Endodermal cell (in vitro differentiated cells): ENCODE results near the gene STAC2. TPM values are rescaled to one million over a fixed set of nuclear protein-coding genes. Genes with fewer than 3 reads are reported as not detected.
A peak's percentile ranks its signal among the peaks of the same experiment; 100 is the strongest.

ENCODE experiments used
- DNase-seq: peaks from one replicate; pipeline ENCODE4 v3.0.0-alpha.2; 2017
- H3K27ac ChIP-seq: 2 replicates; pipeline ENCODE4 v1.5.1; 2013; ENCODE audit warnings: mild to moderate bottlenecking, low read depth, low read length, moderate library complexity
- H3K27me3 ChIP-seq: 2 replicates; pipeline ENCODE4 v1.6.1; 2013; ENCODE audit warnings: mild to moderate bottlenecking, low read length, moderate library complexity; ENCODE audit not compliant: insufficient read depth, control insufficient read depth, poor library complexity, severe bottlenecking
- H3K36me3 ChIP-seq: 2 replicates; pipeline ENCODE4 v1.7.0; 2013; ENCODE audit warnings: mild to moderate bottlenecking, low read length, moderate library complexity; ENCODE audit not compliant: control insufficient read depth, insufficient read depth
- H3K4me1 ChIP-seq: one replicate; pipeline ENCODE4 v1.7.0; 2013; ENCODE audit warnings: low read length; ENCODE audit not compliant: control insufficient read depth, insufficient read depth
- H3K4me3 ChIP-seq: 2 replicates; pipeline ENCODE4 v1.5.1; 2013; ENCODE audit warnings: mild to moderate bottlenecking, low read length, moderate library complexity
- H3K9ac ChIP-seq: 2 replicates; pipeline ENCODE4 v1.6.1; 2013; ENCODE audit warnings: mild to moderate bottlenecking, low read length, moderate library complexity; ENCODE audit not compliant: poor library complexity, severe bottlenecking; ENCODE audit errors: extremely low read depth
- H3K9me3 ChIP-seq: 2 replicates; pipeline ENCODE4 v1.6.1; 2013; ENCODE audit warnings: mild to moderate bottlenecking, low read length, moderate library complexity; ENCODE audit not compliant: control insufficient read depth
- H3K27ac Mint-ChIP-seq: 2 replicates; pipeline ENCODE4 v1.8.0; 2020; ENCODE audit warnings: mixed read lengths
- H3K27me3 Mint-ChIP-seq: 2 replicates; pipeline ENCODE4 v1.8.0; 2021; ENCODE audit warnings: mild to moderate bottlenecking, mixed read lengths; ENCODE audit not compliant: insufficient read depth
- H3K36me3 Mint-ChIP-seq: 2 replicates; pipeline ENCODE4 v1.8.0; 2020; ENCODE audit warnings: low read depth, mixed read lengths
- H3K4me1 Mint-ChIP-seq: 2 replicates; pipeline ENCODE4 v1.8.0; 2020; ENCODE audit warnings: mixed read lengths
- H3K4me3 Mint-ChIP-seq: 2 replicates; pipeline ENCODE4 v1.8.0; 2020; ENCODE audit warnings: mild to moderate bottlenecking, moderate library complexity, mixed read lengths
- H3K9me3 Mint-ChIP-seq: 2 replicates; pipeline ENCODE4 v1.8.0; 2020; ENCODE audit warnings: mild to moderate bottlenecking, mixed read lengths
- CTCF ChIP-seq: fragments of 200-600 bp; sonication (generic); conservative IDR thresholded peaks from 2 replicates; pipeline ENCODE4 v1.5.0; 2021; ENCODE audit warnings: antibody characterized with exemption, mild to moderate bottlenecking
- WGBS, 2 experiments: methylation state at CpG; one replicate each; pipeline versions ENCODE4 v1.1.5 to v1.1.7; 2013; ENCODE audit warnings: missing lambda C conversion rate in 2 of 2, mixed read lengths in 1 of 2; ENCODE audit not compliant: insufficient coverage in 1 of 2, insufficient read length in 1 of 2; 5-methylcytosine and 5-hydroxymethylcytosine counted together
- total RNA-seq, 2 donors: library from RNA; stranded (reverse); fragmentation: NEBNext Ultra II Directional in 1 of 2; extraction: Animal tissue kit (Norgen Biotek cat#: 25700) in 1 of 2; gene quantifications; 2 replicates in 1 of 2; 3 replicates in 1 of 2; pipeline ENCODE4 v1.2.1, GENCODE V29; 2021

STAC2 gene
- total RNA-seq, 2 donors from 2014 or later, result 0.35 to 0.46 TPM

GRCh38 chr17:39225959-39226683 lies 376 bp upstream of the STAC2 start:
- H3K27ac ChIP-seq, result no peak overlapping the region
- H3K36me3 ChIP-seq, result no peaks in the 10 kb centered on the region
- Mint-ChIP-seq H3K27me3 (peaks cover 71% of the 10 kb centered on the region), H3K4me1 (peaks cover 1% of the 10 kb centered on the region), H3K9me3 (no peaks in the 10 kb centered on the region), H3K27ac (no peak overlapping the region), H3K4me3 (peak overlapping the region; percentile 51), H3K36me3 (no peaks in the 10 kb centered on the region)
- TF ChIP-seq CTCF, result no peak
- H3K27me3 ChIP-seq, result peaks cover 62% of the 10 kb centered on the region
- no peak overlapping the region for H3K9ac ChIP-seq
- no peaks in the 10 kb centered on the region for H3K4me1 ChIP-seq
- H3K9me3 ChIP-seq, result no peaks in the 10 kb centered on the region
- peak overlapping the region; percentile 31 for H3K4me3 ChIP-seq
- WGBS, 2 experiments, result 17 to 21% methylated on average over 10 to 23 of the region's 24 CpGs
- peak; percentile 100 for DNase-seq

DNA sequence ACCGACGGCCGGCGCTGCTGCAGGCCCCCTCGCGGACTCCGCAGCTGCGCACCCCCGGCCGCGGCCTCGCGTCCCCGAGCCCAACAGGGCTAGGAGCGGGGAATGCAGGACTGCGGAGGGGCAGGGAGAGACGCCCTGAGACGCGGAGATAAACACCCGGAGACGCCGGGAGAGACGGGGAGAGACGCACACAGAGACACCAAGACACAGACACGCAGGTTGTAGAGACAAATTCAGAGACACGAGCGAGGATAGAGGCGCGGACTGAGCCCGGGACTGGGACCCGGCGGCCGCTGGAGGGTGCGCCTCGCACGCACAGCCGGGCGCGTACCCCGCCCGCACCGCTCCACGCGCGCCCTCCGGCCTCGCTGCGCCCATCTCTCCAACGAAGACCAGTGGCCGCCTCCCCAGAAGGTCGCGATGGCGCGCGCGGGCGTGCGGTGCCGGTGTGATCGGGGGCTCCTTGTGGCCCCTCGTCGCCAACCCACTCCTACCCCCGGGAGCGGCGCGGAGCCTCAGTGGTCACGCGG lies 902 bp downstream of the STAC2 start:
- WGBS, 2 experiments, result 3 to 4% methylated on average over 45 to 68 of the region's 68 CpGs
- TF ChIP-seq CTCF, result no peak
- H3K27me3 ChIP-seq, result peaks cover 65% of the 10 kb centered on the region

GRCh38 chr17:39223907-39224777 lies 1.6 kb downstream of the STAC2 start:
- no peak overlapping the region for H3K27ac ChIP-seq
- H3K36me3 ChIP-seq, result no peaks in the 10 kb centered on the region
- no peak overlapping the region for H3K9ac ChIP-seq
- no peaks in the 10 kb centered on the region for H3K9me3 Mint-ChIP-seq
- H3K27ac Mint-ChIP-seq, result no peak overlapping the region
- peaks cover 72% of the 10 kb centered on the region for H3K27me3 ChIP-seq
- WGBS, 2 experiments, result 27 to 56% methylated on average over 11 to 33 of the region's 33 CpGs
- DNase-seq, result peak; percentile 76
- peaks cover 76% of the 10 kb centered on the region for H3K27me3 Mint-ChIP-seq
- H3K4me1 ChIP-seq, result no peaks in the 10 kb centered on the region
- H3K4me3 ChIP-seq, result no peak overlapping the region
- H3K4me3 Mint-ChIP-seq, result peak overlapping the region; percentile 51
- no peaks in the 10 kb centered on the region for H3K36me3 Mint-ChIP-seq
- peaks cover 1% of the 10 kb centered on the region for H3K4me1 Mint-ChIP-seq
- H3K9me3 ChIP-seq, result no peaks in the 10 kb centered on the region
- TF ChIP-seq CTCF, result no peak

More for the DNA sequence above, 902 bp downstream of the STAC2 start:
- no peaks in the 10 kb centered on the region for H3K36me3 ChIP-seq
- no peak overlapping the region for H3K27ac Mint-ChIP-seq
- H3K27me3 Mint-ChIP-seq, result peaks cover 75% of the 10 kb centered on the region
- peak overlapping the region; percentile 51 for H3K4me3 Mint-ChIP-seq
- DNase-seq, result peak; percentile 70
- no peaks in the 10 kb centered on the region for H3K36me3 Mint-ChIP-seq
- H3K9me3 Mint-ChIP-seq, result no peaks in the 10 kb centered on the region
- no peaks in the 10 kb centered on the region for H3K9me3 ChIP-seq
- no peaks in the 10 kb centered on the region for H3K4me1 ChIP-seq
- H3K27ac ChIP-seq, result no peak overlapping the region
- peaks cover 1% of the 10 kb centered on the region for H3K4me1 Mint-ChIP-seq
- H3K4me3 ChIP-seq, result no peak overlapping the region
- no peak overlapping the region for H3K9ac ChIP-seq
